Uterus (tissue), 2 donors: Measurements from ENCODE around the gene STON1.

Source experiments
- POLR2A ChIP-seq, 2 donors: fragments of 450-650 bp; IDR thresholded peaks; one replicate each; pipeline ENCODE4 v1.6.1; 2016; ENCODE audit warnings: antibody characterized with exemption in 2 of 2, mild to moderate bottlenecking in 1 of 2, moderate library complexity in 1 of 2
- TF ChIP-seq, protein P1 (sequence below), 4 experiments: fragments of 200-600 bp in 2 of 4; fragments of 450-650 bp in 2 of 4; sonication (generic) in 2 of 4; IDR thresholded peaks; one replicate each; pipeline ENCODE4 v1.5.1; 2016 to 2019; ENCODE audit warnings: antibody characterized with exemption in 4 of 4, mild to moderate bottlenecking in 2 of 4, moderate library complexity in 1 of 4

DNA sequence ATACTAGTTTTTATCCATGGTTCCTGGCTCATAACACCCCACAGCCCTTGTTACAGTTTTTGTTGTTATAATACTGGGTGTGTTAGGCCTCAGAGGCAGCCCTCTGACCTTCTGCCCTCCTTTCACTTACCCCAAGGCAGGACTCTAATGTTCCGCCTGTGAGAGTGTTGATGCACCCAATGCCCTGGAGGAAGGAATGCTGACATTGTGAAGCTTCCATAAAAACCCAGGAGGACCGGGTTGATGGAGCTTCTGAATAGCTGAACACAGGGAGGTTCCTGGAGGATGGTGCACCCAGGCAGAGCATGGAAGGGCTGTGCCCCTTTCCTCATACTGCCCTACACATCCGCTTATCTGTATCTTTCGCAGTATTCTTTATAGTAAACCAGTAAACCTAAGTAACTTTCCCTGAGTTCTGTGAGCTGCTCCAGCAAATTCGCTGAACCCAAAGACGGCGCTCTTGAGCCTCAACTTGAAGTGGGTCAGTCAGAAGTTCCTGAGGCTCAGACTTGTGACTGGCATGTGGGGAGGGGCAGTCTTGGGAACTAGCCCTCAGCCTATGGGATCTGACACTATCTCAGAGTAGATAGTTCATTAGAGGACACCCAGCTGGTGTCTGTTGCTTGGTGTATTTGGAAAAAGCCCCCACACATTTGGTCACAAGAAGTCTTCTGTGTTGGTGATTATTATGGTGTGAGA, 10.4 kb downstream of the STON1 start:
- TF ChIP-seq POLR2A (IDR thresholded peaks at IDR 0.05): no peak
- TF ChIP-seq, protein P1, sequence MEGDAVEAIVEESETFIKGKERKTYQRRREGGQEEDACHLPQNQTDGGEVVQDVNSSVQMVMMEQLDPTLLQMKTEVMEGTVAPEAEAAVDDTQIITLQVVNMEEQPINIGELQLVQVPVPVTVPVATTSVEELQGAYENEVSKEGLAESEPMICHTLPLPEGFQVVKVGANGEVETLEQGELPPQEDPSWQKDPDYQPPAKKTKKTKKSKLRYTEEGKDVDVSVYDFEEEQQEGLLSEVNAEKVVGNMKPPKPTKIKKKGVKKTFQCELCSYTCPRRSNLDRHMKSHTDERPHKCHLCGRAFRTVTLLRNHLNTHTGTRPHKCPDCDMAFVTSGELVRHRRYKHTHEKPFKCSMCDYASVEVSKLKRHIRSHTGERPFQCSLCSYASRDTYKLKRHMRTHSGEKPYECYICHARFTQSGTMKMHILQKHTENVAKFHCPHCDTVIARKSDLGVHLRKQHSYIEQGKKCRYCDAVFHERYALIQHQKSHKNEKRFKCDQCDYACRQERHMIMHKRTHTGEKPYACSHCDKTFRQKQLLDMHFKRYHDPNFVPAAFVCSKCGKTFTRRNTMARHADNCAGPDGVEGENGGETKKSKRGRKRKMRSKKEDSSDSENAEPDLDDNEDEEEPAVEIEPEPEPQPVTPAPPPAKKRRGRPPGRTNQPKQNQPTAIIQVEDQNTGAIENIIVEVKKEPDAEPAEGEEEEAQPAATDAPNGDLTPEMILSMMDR (IDR thresholded peaks at IDR 0.05): no peak
